Measurements from ENCODE around the gene MYZAP. TPM values are rescaled to one million over a fixed set of nuclear protein-coding genes. Genes with fewer than 3 reads are reported as not detected.

The MYZAP gene
- total RNA-seq, 1 experiment from 2014 or later, result 5.9 TPM

- ChIA-PET POLR2A (ENCODE audit: unreplicated experiment) (interaction anchor here (0.8 kb wide), 1 partner anchor 300 kb away, joined by 5 read pairs; no protein-coding TSS in a partner anchor), CTCF (interaction anchor here (0.5 to 1.1 kb wide), 5 partner anchors 50 to 513 kb away, joined by 3 to 7 read pairs (median 3); no protein-coding TSS in a partner anchor)
- BruUV-seq (replicated peaks), result no TSS peak
- TF ChIP-seq EZH2 (IDR thresholded peaks at IDR 0.05; ENCODE audit: low read depth) (no peak), CTCF (conservative IDR thresholded peaks at IDR 0.05) (peak; percentile 89)
- H3K79me2 ChIP-seq (ENCODE audit: low read depth), result no peaks in the 10 kb centered on the region
- H4K20me1 ChIP-seq (ENCODE audit: insufficient read depth), result no peaks in the 10 kb centered on the region
- H3K4me2 ChIP-seq, result no peak overlapping the region
- intact Hi-C loops (cut with micrococcal nuclease; ENCODE audit: unreplicated experiment), result loop anchor here (2.0 kb wide), 4 partner anchors 31 to 623 kb away; partner anchors contain the start of genes MYZAP and POLR2M
- no peak overlapping the region for H3K27ac ChIP-seq
- H3K9me2 ChIP-seq (ENCODE audit: insufficient read depth), result no peaks in the 10 kb centered on the region
- no peaks in the 10 kb centered on the region for H3K27me3 ChIP-seq (ENCODE audit: insufficient read depth, low read depth)
- DNase-seq, result peak; percentile 48 to 67
- H3F3A ChIP-seq (ENCODE audit: insufficient read depth, low read depth), result peaks cover 6% of the 10 kb centered on the region; the same call in 1 of the 2 replicates
- peaks cover 11% of the 10 kb centered on the region for H3K4me1 ChIP-seq (replicated peaks; ENCODE audit: insufficient read depth)
- no peak overlapping the region for H2AFZ ChIP-seq
- no peak overlapping the region for H3K4me3 ChIP-seq
- H3K9me3 ChIP-seq (ENCODE audit: insufficient read depth, low read depth), result no peaks in the 10 kb centered on the region
- no peaks in the 10 kb centered on the region for H3K36me3 ChIP-seq (ENCODE audit: low read depth)
Observed at GRCh38 chr15:57559875-57560274, 31.8 kb upstream of the MYZAP start.

- CTCF ChIA-PET, result interaction anchor here (0.6 to 1.0 kb wide), 3 partner anchors 8 to 68 kb away, joined by 3 to 6 read pairs (median 3); no protein-coding TSS in a partner anchor
- no peak overlapping the region for H3K4me3 ChIP-seq
- no peaks in the 10 kb centered on the region for H3K36me3 ChIP-seq (ENCODE audit: low read depth)
- H3K9me2 ChIP-seq (ENCODE audit: insufficient read depth), result no peaks in the 10 kb centered on the region
- H3K9me3 ChIP-seq (ENCODE audit: insufficient read depth, low read depth), result no peaks in the 10 kb centered on the region
- H4K20me1 ChIP-seq (ENCODE audit: insufficient read depth), result no peaks in the 10 kb centered on the region
- H3K27ac ChIP-seq, result peak overlapping the region; percentile 96
- H3K4me2 ChIP-seq, result peak overlapping the region; percentile 66
- peaks cover 6% of the 10 kb centered on the region; the same call in 1 of the 2 replicates for H3F3A ChIP-seq (ENCODE audit: insufficient read depth, low read depth)
- no peaks in the 10 kb centered on the region for H3K27me3 ChIP-seq (ENCODE audit: insufficient read depth, low read depth)
- intact Hi-C loops (cut with micrococcal nuclease; ENCODE audit: unreplicated experiment), result loop anchor here (1.0 to 2.0 kb wide), 6 partner anchors 30 to 622 kb away; partner anchors contain the start of genes MYZAP and POLR2M
- BruUV-seq (replicated peaks), result no TSS peak
- POLR2A ChIA-PET (ENCODE audit: unreplicated experiment), result interaction anchor here (0.7 kb wide), 1 partner anchor 45 kb away, joined by 3 read pairs; no protein-coding TSS in a partner anchor
- peak; percentile 68 to 83 for DNase-seq
- H3K79me2 ChIP-seq (ENCODE audit: low read depth), result no peaks in the 10 kb centered on the region
- TF ChIP-seq EZH2 (IDR thresholded peaks at IDR 0.05; ENCODE audit: low read depth) (no peak), CTCF (conservative IDR thresholded peaks at IDR 0.05) (peak; percentile 91)
- H2AFZ ChIP-seq, result peak overlapping the region; percentile 40; the same call in 1 of the 2 replicates
- peaks cover 11% of the 10 kb centered on the region for H3K4me1 ChIP-seq (replicated peaks; ENCODE audit: insufficient read depth)
Observed at GRCh38 chr15:57561041-57561711, 30.5 kb upstream of the MYZAP start.

- Histone ChIP-seq H3K4me3 (no peak overlapping the region), H3K4me2 (no peak overlapping the region), H4K20me1 (ENCODE audit: insufficient read depth) (no peaks in the 10 kb centered on the region), H3K36me3 (ENCODE audit: low read depth) (no peaks in the 10 kb centered on the region), H3K9me3 (ENCODE audit: insufficient read depth, low read depth) (no peaks in the 10 kb centered on the region), H2AFZ (no peak overlapping the region), H3F3A (ENCODE audit: insufficient read depth, low read depth) (peaks cover 6% of the 10 kb centered on the region; the same call in 1 of the 2 replicates), H3K27me3 (ENCODE audit: insufficient read depth, low read depth) (no peaks in the 10 kb centered on the region), H3K27ac (peak overlapping the region; percentile 96), H3K4me1 (replicated peaks; ENCODE audit: insufficient read depth) (peaks cover 11% of the 10 kb centered on the region), H3K9me2 (ENCODE audit: insufficient read depth) (no peaks in the 10 kb centered on the region), H3K79me2 (ENCODE audit: low read depth) (no peaks in the 10 kb centered on the region)
- no peak for TF ChIP-seq CTCF (conservative IDR thresholded peaks at IDR 0.05)
- TF ChIP-seq EZH2 (IDR thresholded peaks at IDR 0.05; ENCODE audit: low read depth), result no peak
- ChIA-PET POLR2A (ENCODE audit: unreplicated experiment) (no interaction called here), CTCF (no interaction called here)
- no peak for DNase-seq
- intact Hi-C loops (cut with micrococcal nuclease; ENCODE audit: unreplicated experiment), result no loop called here
- BruUV-seq (replicated peaks), result TSS peak; percentile 85
Observed at GRCh38 chr15:57562196-57562769, 29.4 kb upstream of the MYZAP start.

Data from PC-9 (cell line).